GM18873 (cell line): ENCODE measurements around the gene DPP8.

Experiments used
- ATAC-seq: cut with Tn5 transposase; IDR thresholded peaks from one replicate; pipeline ENCODE4 v1.9.1; 2021; ENCODE audit warnings: mild to moderate bottlenecking, moderate library complexity, moderate number of reproducible peaks; ENCODE audit not compliant: unreplicated experiment, low FRiP score

Gene DPP8

DNA sequence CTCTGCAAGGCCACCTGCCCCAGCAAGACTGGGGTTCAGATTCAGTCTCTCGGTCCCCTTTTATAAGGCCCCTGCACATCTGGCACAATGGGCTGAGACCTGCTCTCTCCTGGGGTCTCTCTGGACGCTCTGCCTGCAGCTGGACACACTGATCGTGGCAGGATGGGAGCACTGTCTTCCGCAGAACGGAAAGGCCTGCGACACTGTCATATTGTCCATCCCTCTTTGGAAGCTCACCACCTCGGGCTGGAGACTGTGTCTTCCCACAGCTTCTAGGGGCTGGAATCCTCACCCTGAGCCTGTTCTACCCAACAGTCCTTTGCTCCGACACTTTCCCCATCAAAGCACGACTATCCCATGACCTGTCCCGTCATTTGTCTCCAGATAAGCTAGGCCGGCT, 83.3 kb downstream of the DPP8 start:
- ATAC-seq, result no peak

GRCh38 chr15:65431731-65432130, 85.8 kb downstream of the DPP8 start:
- no peak for ATAC-seq

DNA sequence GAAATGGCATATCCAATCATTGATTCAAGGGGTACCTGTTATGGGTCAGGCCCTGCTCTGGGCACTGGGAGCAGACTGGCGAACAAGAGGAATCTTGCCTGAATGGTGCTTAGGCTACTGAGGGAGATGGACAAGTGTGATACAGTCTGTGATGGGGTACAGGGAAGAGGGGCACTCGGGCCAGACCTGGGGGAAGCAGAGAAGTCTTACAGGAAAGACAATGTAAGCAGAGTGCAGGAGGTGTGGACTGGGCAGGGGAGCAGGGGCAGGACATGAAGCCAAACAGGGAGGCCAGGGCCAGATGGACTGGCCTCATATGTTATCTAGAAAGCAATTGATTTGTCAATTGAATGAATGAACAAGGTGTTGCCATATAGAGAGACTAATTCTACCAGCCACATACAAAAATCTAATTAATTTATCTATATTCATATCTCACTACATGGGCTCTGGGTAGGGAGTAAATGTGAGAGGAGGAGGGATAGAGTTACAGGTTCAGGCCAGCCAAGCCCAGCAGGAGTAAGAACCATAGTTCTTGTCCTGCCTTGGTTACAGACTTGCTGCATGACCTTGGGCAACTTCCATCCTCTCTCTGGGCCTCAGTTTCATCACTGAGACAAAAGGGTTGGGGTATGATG, 91.2 kb downstream of the DPP8 start:
- ATAC-seq, result no peak

DNA sequence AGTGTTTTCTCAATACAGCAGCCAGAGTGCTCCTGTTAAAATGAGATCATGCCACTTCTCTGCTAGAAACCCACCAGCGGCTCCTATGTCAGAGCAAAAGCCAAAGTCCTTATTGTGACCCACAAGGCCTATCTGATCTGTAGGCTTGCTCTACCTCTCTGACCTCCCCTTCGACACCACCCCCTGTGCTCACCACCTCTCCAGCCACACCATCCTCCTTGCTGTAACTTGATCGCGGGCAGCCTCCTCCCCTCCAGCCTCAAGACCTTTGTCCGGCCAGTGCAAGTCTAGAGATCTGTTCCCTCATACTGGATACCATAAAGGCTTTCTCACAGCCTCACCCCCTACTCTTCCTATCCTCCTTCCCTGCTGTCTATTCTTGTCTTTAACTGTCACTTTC, 92.8 kb downstream of the DPP8 start:
- no peak for ATAC-seq

GRCh38 chr15:65423976-65424679, 93.4 kb downstream of the DPP8 start:
- no peak for ATAC-seq

- no peak for ATAC-seq
These were observed 94.1 kb downstream of the DPP8 start for GRCh38 chr15:65423150-65423975.

DNA sequence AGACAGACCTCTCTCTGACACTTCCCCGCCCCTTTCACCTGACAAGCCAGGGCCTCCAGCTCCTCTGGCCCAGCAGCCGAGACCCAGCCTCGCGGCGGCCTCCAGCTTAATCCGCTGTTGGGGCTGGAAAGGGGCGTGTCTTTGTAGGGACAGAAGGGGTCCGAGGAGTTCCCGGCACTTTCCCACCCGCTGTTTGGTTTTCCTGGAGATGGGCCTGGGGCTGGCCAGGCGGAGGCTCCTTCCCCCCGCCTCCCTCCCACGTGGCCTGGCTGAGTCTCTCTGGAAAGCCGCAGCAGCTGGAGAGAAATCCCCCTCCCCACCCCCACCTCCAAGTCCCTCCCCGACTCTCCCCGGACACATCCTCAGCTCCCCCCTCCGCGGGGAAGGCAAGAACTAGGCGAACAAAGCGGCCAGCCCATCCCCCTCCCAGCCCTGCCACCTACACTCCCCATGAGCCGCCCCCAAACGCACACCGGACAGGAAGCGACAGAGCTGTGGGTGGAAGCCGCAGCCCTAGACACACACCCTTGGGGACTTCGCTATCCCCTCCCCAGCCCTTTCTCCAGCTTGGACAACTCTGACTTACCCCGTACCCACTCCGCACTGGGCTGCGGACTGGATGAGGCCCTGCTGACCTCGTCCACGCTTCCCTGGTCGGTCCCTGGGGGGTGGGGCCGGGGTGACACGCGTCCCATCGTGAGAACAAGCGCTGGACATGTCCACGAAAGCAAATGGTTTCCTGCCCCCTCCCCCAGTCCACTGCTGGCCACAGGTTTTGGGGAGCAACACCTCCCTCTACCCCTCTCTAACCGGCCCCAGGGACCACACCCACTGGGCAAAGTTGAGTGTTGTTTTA, 95.9 kb downstream of the DPP8 start:
- ATAC-seq, result no peak

GRCh38 chr15:65420975-65421359, 96.5 kb downstream of the DPP8 start:
- no peak for ATAC-seq

DNA sequence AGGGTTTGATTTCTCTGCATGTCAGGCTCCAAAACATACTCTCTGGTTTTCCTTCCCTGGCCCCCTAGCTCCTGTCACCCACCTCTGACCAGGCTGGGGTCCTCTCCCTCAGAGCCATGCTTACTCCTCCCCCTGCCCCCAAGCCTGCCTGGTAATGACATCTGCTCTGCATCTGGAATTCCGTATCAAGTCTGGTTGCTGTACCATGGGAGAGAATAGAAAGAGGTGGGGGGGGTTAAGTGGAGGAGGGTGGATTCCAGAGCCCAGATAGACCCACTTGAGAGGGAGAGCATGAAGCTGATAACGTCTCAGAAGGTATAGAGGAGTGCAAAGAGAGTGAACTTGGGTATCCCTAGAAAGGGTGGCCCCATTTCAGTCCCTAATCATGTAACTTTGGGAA, 98.9 kb downstream of the DPP8 start:
- ATAC-seq, result no peak

DNA sequence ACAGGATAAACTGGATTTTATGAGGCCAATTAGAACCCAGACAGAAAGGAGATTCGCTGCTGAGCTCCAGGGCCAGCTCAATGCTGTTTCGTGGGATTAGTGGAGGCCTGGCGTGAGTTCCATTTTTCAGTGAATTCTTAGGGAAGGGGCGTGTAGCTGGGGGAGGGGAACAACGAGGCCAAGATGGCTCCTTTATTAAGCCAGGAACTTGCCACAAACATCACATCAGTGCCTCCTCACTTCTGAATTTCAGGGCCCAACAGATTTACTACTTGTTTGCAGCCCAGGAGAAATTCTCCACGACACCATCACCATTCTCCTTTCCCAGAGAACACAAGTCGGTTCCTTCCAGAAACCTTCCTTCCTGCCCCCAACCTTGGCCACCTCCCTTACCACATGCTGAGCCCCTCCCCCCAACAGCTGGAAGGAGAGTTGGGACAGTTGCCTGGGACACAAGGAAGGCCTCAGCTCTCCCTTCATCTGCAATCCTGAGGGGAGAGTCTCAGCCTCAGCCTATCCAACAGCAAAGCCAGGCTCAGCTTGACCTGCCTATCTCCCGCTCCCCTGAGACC, 100.6 kb downstream of the DPP8 start:
- ATAC-seq, result no peak

DNA sequence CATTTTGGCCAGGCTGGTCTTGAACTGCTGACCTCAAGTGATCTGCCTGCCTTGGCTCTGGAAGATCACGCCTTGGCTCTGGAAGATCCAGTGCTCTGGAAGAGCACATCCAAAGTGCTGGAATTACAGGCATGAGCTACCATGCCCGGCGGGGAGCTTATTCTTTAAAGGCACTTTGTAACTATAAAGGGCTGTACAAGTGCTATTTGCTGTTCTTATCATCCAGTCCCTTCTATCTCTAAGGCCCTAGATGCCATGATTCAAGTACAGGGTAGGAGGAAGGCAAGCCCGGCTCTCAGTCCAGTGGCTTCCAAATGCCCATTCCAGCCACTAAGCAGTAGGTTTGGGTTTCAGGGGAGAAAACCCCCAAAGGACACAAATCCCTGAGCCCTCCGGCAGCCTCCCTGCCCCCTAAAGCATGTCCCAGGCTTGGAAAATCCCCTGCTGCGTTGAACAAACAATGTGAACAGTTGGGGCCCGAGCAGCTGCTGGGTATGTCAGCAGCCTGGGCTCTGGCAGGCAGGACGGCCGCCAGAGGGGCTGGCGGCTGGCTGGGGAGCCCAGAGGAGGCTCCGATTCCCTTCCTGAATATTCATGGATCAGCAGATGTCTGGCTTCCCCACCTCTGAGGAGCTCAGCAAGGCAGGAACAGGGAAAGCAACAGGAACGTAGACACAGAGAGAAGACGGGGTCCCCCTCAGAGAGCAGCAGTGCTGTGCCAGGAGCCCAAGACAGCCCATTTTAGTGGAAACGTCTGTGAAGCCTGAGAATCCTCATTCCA, 102.5 kb downstream of the DPP8 start:
- ATAC-seq, result no peak

GRCh38 chr15:65413760-65414144, 103.7 kb downstream of the DPP8 start:
- ATAC-seq, result no peak

- ATAC-seq, result no peak
These were observed 104.3 kb downstream of the DPP8 start for GRCh38 chr15:65413051-65413759.

DNA sequence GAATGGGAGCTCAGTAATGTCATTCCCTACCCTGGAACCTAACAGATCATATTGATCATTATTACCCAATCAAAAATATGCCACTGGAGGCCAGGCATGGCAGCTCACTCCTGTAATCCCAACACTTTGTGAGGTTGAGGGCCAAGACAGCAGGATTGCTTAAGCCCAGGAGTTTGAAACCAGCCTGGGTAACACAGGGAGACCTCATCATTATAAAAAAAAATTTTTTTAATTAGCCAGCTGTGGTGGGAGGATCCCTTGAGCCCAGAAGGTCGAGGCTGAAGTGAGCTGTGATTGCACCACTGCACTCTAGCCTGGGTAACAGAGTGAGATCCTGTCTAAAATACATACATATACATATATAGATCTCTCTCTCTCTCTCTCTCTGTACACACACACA, 104.9 kb downstream of the DPP8 start:
- ATAC-seq, result no peak

DNA sequence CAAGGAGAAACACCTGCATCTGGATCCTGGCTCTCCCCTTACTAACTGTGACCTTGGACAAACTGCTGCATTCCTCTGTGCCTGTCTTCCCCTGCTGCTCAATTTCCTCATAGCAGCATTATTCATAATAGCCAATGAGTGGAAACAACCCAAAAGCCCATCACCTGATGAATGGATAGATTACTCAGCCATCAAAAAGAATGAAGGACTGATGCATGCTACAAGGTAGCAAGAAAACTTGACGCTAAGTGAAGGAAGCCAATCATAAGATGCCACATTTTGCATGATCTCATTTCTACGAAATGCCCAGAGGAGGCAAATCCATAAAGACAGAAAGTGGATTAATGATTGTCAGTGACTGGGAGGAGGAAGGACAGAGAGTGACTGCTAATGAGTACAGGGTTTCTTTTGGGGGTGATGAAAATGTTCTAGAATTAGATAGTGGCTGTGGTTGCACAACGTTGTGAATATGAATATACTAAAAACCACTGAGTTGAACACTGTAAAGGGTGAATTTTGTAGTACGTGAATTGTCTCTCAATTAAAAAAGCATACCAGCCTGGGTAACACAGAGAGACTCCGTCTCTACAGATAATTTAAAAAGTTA, 105.9 kb downstream of the DPP8 start:
- ATAC-seq, result no peak

GRCh38 chr15:65410972-65411371, 106.5 kb downstream of the DPP8 start:
- ATAC-seq, result no peak

DNA sequence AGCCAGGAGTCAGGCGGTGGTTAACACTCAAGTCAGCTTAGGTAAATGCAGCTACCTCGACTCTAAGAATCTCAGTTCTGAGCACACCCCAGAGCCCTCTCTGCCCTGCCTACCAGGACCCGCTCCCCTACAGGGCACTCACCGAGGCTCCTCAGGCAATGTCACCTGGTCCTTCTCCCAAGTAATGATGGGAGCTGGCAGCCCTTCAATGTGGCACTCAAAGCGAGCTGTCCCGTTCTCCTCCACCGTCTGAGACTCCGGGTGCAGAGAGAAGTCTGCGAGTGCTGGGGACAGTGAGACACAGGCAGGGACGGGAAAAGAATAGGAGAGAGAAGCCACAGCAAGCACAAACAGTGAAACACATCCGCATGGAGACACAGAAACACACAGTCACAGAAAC, 107.5 kb downstream of the DPP8 start:
- no peak for ATAC-seq

GRCh38 chr15:65409036-65409631, 108.4 kb downstream of the DPP8 start:
- no peak for ATAC-seq
